Spleen (tissue), 7 donors: ENCODE measurements around the gene EVL.

Source experiments
- POLR2A ChIP-seq, 3 donors: fragments of 450-650 bp; IDR thresholded peaks; one replicate each; pipeline ENCODE4 v1.5.1; 2017; ENCODE audit warnings: antibody characterized with exemption in 3 of 3, mild to moderate bottlenecking in 1 of 3
- POLR2AphosphoS5 ChIP-seq, 3 donors: sonication (generic); formaldehyde crosslinking; IDR thresholded peaks; one replicate each; pipeline ENCODE4 v1.5.1; 2017; ENCODE audit warnings: antibody characterized with exemption in 3 of 3
- TF ChIP-seq, protein P1 (sequence below), 11 experiments: fragments of 200-600 bp in 7 of 11; fragments of 450-650 bp in 4 of 11; sonication (generic) in 4 of 11; IDR thresholded peaks in 8 of 11; conservative IDR thresholded peaks in 3 of 11; 1 replicate in 7 of 11; 2 replicates in 4 of 11; pipeline versions ENCODE4 v1.4.0 to v1.8.0; 2016 to 2021; ENCODE audit warnings: antibody characterized with exemption in 11 of 11, inconsistent platforms in 4 of 11, mild to moderate bottlenecking in 1 of 11
- donor health status: DM: no; HTN: no; CAD: no; lungs with moderate emphysema.
- donor health status: DM: no; HTN: no; CAD: no.
- donor health status: DM: no; HTN: no; CAD: no.

DNA sequence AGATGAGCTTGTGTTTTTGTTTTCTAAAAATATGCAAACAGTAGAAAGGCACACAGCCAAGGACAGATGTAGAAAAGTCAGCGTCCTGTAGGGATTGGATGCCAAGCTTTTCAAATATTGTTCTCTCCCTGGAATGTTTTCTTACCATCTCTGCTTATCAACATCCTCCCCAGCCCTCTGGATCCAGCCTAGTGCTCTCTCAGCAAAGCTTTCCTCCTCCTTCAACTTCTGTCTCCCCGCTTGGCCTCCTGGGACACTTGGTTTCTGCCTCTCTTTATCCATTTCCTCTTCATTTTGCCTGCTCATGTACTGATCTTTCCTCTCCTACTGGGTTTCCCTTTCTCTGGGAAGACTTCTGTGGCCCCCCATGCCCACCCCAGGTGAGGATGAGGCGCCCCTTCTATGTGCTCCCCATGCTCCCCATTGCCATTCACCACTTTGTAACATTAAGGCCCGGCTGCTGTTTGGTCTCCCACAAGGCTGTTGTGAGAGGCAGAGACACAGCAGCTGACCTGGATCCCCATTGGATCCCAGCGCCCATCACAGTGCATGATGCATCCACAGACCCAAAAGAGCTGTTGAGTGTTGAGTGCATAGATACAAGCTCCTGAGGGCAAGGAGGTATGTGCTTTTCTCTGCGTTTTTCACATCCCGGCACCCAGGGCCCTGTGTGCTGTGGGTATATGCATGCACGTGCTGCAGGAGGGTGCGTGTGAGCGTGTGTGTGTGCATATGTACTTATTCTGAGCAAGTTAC, 38.2 kb downstream of the EVL start:
- TF ChIP-seq, protein P1, sequence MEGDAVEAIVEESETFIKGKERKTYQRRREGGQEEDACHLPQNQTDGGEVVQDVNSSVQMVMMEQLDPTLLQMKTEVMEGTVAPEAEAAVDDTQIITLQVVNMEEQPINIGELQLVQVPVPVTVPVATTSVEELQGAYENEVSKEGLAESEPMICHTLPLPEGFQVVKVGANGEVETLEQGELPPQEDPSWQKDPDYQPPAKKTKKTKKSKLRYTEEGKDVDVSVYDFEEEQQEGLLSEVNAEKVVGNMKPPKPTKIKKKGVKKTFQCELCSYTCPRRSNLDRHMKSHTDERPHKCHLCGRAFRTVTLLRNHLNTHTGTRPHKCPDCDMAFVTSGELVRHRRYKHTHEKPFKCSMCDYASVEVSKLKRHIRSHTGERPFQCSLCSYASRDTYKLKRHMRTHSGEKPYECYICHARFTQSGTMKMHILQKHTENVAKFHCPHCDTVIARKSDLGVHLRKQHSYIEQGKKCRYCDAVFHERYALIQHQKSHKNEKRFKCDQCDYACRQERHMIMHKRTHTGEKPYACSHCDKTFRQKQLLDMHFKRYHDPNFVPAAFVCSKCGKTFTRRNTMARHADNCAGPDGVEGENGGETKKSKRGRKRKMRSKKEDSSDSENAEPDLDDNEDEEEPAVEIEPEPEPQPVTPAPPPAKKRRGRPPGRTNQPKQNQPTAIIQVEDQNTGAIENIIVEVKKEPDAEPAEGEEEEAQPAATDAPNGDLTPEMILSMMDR (IDR thresholded peaks at IDR 0.05 in 8 of 11, conservative IDR thresholded peaks at IDR 0.05 in 3 of 11), result no peak
- TF ChIP-seq POLR2A (IDR thresholded peaks at IDR 0.05), result no peak
- TF ChIP-seq POLR2AphosphoS5 (IDR thresholded peaks at IDR 0.05), result no peak
